H1 (cell line): Measurements from ENCODE around the gene ARMH4. TPM values are rescaled to one million over a fixed set of nuclear protein-coding genes. Genes with fewer than 3 reads are reported as not detected.

Experiments
- CTCF ChIA-PET: fragments of 300-600 bp; sonication (Branson Sonifier 250); formaldehyde crosslinking; loops from one replicate; lab custom pipeline; 2021; ENCODE audit not compliant: partially characterized antibody; lab: Charles Lee
- POLR2A ChIA-PET: fragments of 300-600 bp; sonication (Branson Sonifier 250); formaldehyde crosslinking; loops from one replicate; lab custom pipeline; 2021; ENCODE audit warnings: inconsistent platforms; ENCODE audit not compliant: partially characterized antibody; lab: Charles Lee
- DNase-seq, 2 experiments: peaks; one replicate each; pipeline versions ENCODE4 v3.0.0 to v3.0.0-alpha.2; 2010 to 2022; ENCODE audit warnings: low spot score in 2 of 2, low read depth in 1 of 2, mixed read lengths in 1 of 2
- FAIRE-seq: peaks from 2 replicates; lab custom pipeline; 2011; peaks lifted over from hg19 to GRCh38; lab: Jason Lieb, UNC
- H2AFZ ChIP-seq: 2 replicates; pipeline ENCODE4 v1.8.1; 2012; ENCODE audit warnings: low read length, inconsistent platforms
- H2AK5ac ChIP-seq: 2 replicates; pipeline ENCODE4 v1.6.1; 2013; ENCODE audit warnings: low read depth, low read length
- H2BK120ac ChIP-seq: replicated peaks from 2 replicates; pipeline ENCODE3; 2013; ENCODE audit warnings: low read depth, low read length, inconsistent platforms
- H2BK12ac ChIP-seq: 2 replicates; pipeline ENCODE4 v1.6.1; 2013; ENCODE audit warnings: low read depth, low read length
- H2BK15ac ChIP-seq: 2 replicates; pipeline ENCODE4 v1.6.1; 2013; ENCODE audit warnings: low read length
- H2BK20ac ChIP-seq: 2 replicates; pipeline ENCODE4 v1.6.1; 2013; ENCODE audit warnings: low read length
- H2BK5ac ChIP-seq: 2 replicates; pipeline ENCODE4 v1.6.1; 2013; ENCODE audit warnings: low read depth, low read length
- H3K14ac ChIP-seq: 2 replicates; pipeline ENCODE4 v1.6.1; 2013; ENCODE audit warnings: inconsistent platforms; ENCODE audit not compliant: insufficient read length
- H3K18ac ChIP-seq: 2 replicates; pipeline ENCODE4 v1.6.1; 2013; ENCODE audit warnings: low read length; ENCODE audit errors: extremely low read depth
- H3K23ac ChIP-seq: 2 replicates; pipeline ENCODE4 v1.6.1; 2013; ENCODE audit warnings: inconsistent platforms; ENCODE audit not compliant: insufficient read length
- H3K23me2 ChIP-seq: 2 replicates; pipeline ENCODE4 v1.6.1; 2013; ENCODE audit warnings: low read depth, low read length
- H3K27ac ChIP-seq: 2 replicates; pipeline ENCODE4 v1.6.1; 2011; ENCODE audit warnings: low read depth, low read length, inconsistent platforms
- H3K27me3 ChIP-seq, 4 experiments: replicated peaks in 1 of 4; 1 replicate in 1 of 4; 2 replicates in 3 of 4; pipeline versions ENCODE4 v1.6.1 to v1.8.1; 2011 to 2013; ENCODE audit warnings: low read length in 3 of 4, mild to moderate bottlenecking in 3 of 4, inconsistent platforms in 2 of 4, mixed read lengths in 2 of 4, moderate library complexity in 1 of 4; ENCODE audit not compliant: control insufficient read depth in 3 of 4, insufficient read depth in 3 of 4; ENCODE audit errors: extremely low read depth in 1 of 4
- H3K36me3 ChIP-seq, 4 experiments: 2 replicates each; pipeline versions ENCODE4 v1.6.1 to v1.8.1; 2011 to 2013; ENCODE audit warnings: mild to moderate bottlenecking in 4 of 4, low read length in 3 of 4, moderate library complexity in 2 of 4, control low read depth in 1 of 4, inconsistent platforms in 1 of 4; ENCODE audit not compliant: insufficient read depth in 4 of 4, control insufficient read depth in 2 of 4
- H3K4ac ChIP-seq: replicated peaks from 2 replicates; pipeline ENCODE3; 2013; ENCODE audit warnings: low read length, low read depth, mixed read lengths, inconsistent platforms; ENCODE audit not compliant: insufficient read length
- H3K4me1 ChIP-seq, 4 experiments: replicated peaks in 1 of 4; 1 replicate in 1 of 4; 2 replicates in 3 of 4; pipeline versions ENCODE4 v1.6.1 to v1.8.1; 2011 to 2013; ENCODE audit warnings: low read length in 3 of 4, inconsistent platforms in 2 of 4, mixed read lengths in 1 of 4; ENCODE audit not compliant: insufficient read depth in 4 of 4, control insufficient read depth in 3 of 4
- H3K4me2 ChIP-seq, 2 experiments: 2 replicates each; pipeline versions ENCODE4 v1.6.1 to v1.8.1; 2011 to 2013; ENCODE audit warnings: low read depth in 2 of 2, low read length in 2 of 2, control low read depth in 1 of 2, inconsistent platforms in 1 of 2, mild to moderate bottlenecking in 1 of 2; ENCODE audit not compliant: insufficient read depth in 1 of 2
- H3K4me3 ChIP-seq, 4 experiments: fragments of 200-600, 300-600 bp in 1 of 4; sonication (generic), shearing (Covaris generic), sonication (Bioruptor Twin) in 1 of 4; 2 replicates each; pipeline versions ENCODE4 v1.5.1 to v1.8.1; 2011 to 2016; ENCODE audit warnings: low read length in 4 of 4, low read depth in 3 of 4, control low read depth in 2 of 4, inconsistent platforms in 2 of 4, mild to moderate bottlenecking in 2 of 4, mixed read lengths in 1 of 4, moderate library complexity in 1 of 4; ENCODE audit not compliant: insufficient read depth in 2 of 4; ENCODE audit errors: extremely low read depth in 1 of 4
- H3K56ac ChIP-seq: replicated peaks from 2 replicates; pipeline ENCODE3; 2013; ENCODE audit warnings: low read depth, mild to moderate bottlenecking, mixed read lengths, low read length, inconsistent platforms; ENCODE audit not compliant: insufficient read length
- H3K79me1 ChIP-seq: 2 replicates; pipeline ENCODE4 v1.6.1; 2013; ENCODE audit warnings: low read depth, low read length, control low read depth
- H3K79me2 ChIP-seq, 2 experiments: 2 replicates each; pipeline versions ENCODE4 v1.6.1 to v1.8.1; 2012 to 2013; ENCODE audit warnings: low read length in 2 of 2, mild to moderate bottlenecking in 2 of 2, inconsistent platforms in 1 of 2; ENCODE audit not compliant: insufficient read depth in 2 of 2, control insufficient read depth in 1 of 2
- H3K9ac ChIP-seq, 4 experiments: replicated peaks in 1 of 4; 1 replicate in 1 of 4; 2 replicates in 3 of 4; pipeline versions ENCODE4 v1.6.1 to v1.8.1; 2011 to 2013; ENCODE audit warnings: low read depth in 3 of 4, low read length in 3 of 4, control low read depth in 2 of 4, mild to moderate bottlenecking in 2 of 4, moderate library complexity in 2 of 4, inconsistent platforms in 1 of 4; ENCODE audit errors: extremely low read depth in 1 of 4
- H3K9me3 ChIP-seq, 2 experiments: 2 replicates each; pipeline versions ENCODE4 v1.6.1 to v1.8.1; 2012 to 2013; ENCODE audit warnings: mild to moderate bottlenecking in 2 of 2, moderate library complexity in 2 of 2, control low read depth in 1 of 2, inconsistent platforms in 1 of 2, low read depth in 1 of 2, low read length in 1 of 2, mixed read lengths in 1 of 2; ENCODE audit not compliant: insufficient read depth in 2 of 2
- H4K20me1 ChIP-seq, 2 experiments: replicated peaks in 1 of 2; 2 replicates each; pipeline versions ENCODE3 to v1.8.1; 2011 to 2013; ENCODE audit warnings: inconsistent platforms in 2 of 2, low read length in 2 of 2, mild to moderate bottlenecking in 1 of 2; ENCODE audit not compliant: insufficient read depth in 2 of 2, control insufficient read depth in 1 of 2
- H4K5ac ChIP-seq: 2 replicates; pipeline ENCODE4 v1.6.1; 2013; ENCODE audit warnings: low read length, low read depth, mixed read lengths, inconsistent platforms; ENCODE audit not compliant: insufficient read length
- H4K8ac ChIP-seq: 2 replicates; pipeline ENCODE4 v1.8.0; 2013; ENCODE audit warnings: mild to moderate bottlenecking, moderate library complexity, low read length, inconsistent platforms; ENCODE audit not compliant: insufficient read depth; ENCODE audit errors: extremely low read depth
- H4K91ac ChIP-seq: replicated peaks from 2 replicates; pipeline ENCODE3; 2013; ENCODE audit warnings: low read length, mixed read lengths, inconsistent platforms; ENCODE audit not compliant: insufficient read length
- BRCA1 ChIP-seq: IDR thresholded peaks from 2 replicates; pipeline ENCODE4 v1.6.1; 2012; ENCODE audit warnings: low read depth, low read length, improper control_type of control experiment
- EZH2 ChIP-seq: fragments of 200-600 bp; sonication (generic); IDR thresholded peaks from 2 replicates; pipeline ENCODE4 v1.7.1; 2012; ENCODE audit warnings: low read depth, mild to moderate bottlenecking, moderate library complexity, low read length, inconsistent platforms; ENCODE audit not compliant: severe bottlenecking
- HDAC6 ChIP-seq: IDR thresholded peaks from one replicate; pipeline ENCODE4 v1.7.1; 2012; ENCODE audit warnings: low read depth, mild to moderate bottlenecking, inconsistent platforms, low read length, moderate library complexity
- JUN ChIP-seq: IDR thresholded peaks from 2 replicates; pipeline ENCODE4 v1.6.1; 2011; ENCODE audit warnings: low read depth, mild to moderate bottlenecking, improper control_type of control experiment, low read length
- POLR2AphosphoS5 ChIP-seq: IDR thresholded peaks from 2 replicates; pipeline ENCODE4 v1.6.1; 2011; ENCODE audit warnings: low read depth, low read length
- RAD21 ChIP-seq, 2 experiments: IDR thresholded peaks in 1 of 2; conservative IDR thresholded peaks in 1 of 2; 2 replicates each; pipeline ENCODE4 v1.6.1; 2011; ENCODE audit warnings: low read depth in 2 of 2, low read length in 2 of 2, improper control_type of control experiment in 1 of 2, inconsistent platforms in 1 of 2, mild to moderate bottlenecking in 1 of 2, moderate library complexity in 1 of 2
- SAP30 ChIP-seq: fragments of 300-600 bp; sonication (generic); IDR thresholded peaks from 2 replicates; pipeline ENCODE4 v1.7.1; 2012; ENCODE audit warnings: low read length, moderate library complexity, mild to moderate bottlenecking, inconsistent platforms; ENCODE audit not compliant: insufficient read depth, insufficient replicate concordance
- SIRT6 ChIP-seq: IDR thresholded peaks from one replicate; pipeline ENCODE4 v1.7.1; 2012; ENCODE audit warnings: low read length, inconsistent platforms
- SP1 ChIP-seq: IDR thresholded peaks from 2 replicates; pipeline ENCODE4 v1.6.1; 2011; ENCODE audit warnings: low read depth, low read length
- WGBS, 2 experiments: shearing (Covaris generic) in 1 of 2; methylation state at CpG; one replicate each; pipeline versions ENCODE4 v1.1.6 to v1.1.7; 2013 to 2015; ENCODE audit warnings: low lambda C conversion rate in 2 of 2, mixed read lengths in 2 of 2, inconsistent platforms in 1 of 2, low coverage in 1 of 2, missing lambda C conversion rate in 1 of 2; ENCODE audit not compliant: insufficient replicate concordance in 2 of 2, insufficient coverage in 1 of 2, insufficient read length in 1 of 2; ENCODE audit errors: extremely low coverage in 1 of 2, missing lambda C conversion rate in 1 of 2; 5-methylcytosine and 5-hydroxymethylcytosine counted together
- polyA plus RNA-seq, 7 experiments: library from polyadenylated mRNA; depleted of rRNA in 3 of 7; stranded (reverse) in 5 of 7; unstranded in 2 of 7; fragments of >200 nt in 5 of 7; fragments of 200-250 nt in 2 of 7; gene quantifications; 1 replicate in 5 of 7; 2 replicates in 1 of 7; 4 replicates in 1 of 7; pipeline versions ENCODE4 v1.2.1 to v1.2.3, GENCODE V29; 2011 to 2013; ENCODE audit warnings: missing spikeins in 2 of 7, mixed read lengths in 2 of 7
- total RNA-seq: library from RNA; stranded (reverse); fragmentation: NEBNext Ultra II Directional; extraction: Animal tissue kit (Norgen Biotek cat#: 25700); gene quantifications from 2 replicates; pipeline ENCODE4 v1.2.1, GENCODE V29; 2021
- TF ChIP-seq, protein P1 (sequence below): IDR thresholded peaks from 2 replicates; pipeline ENCODE4 v1.6.1; 2012; ENCODE audit warnings: low read length, inconsistent platforms
- TF ChIP-seq, protein P2 (sequence below): IDR thresholded peaks from 2 replicates; pipeline ENCODE4 v1.6.1; 2011; ENCODE audit warnings: low read depth, mild to moderate bottlenecking, low read length; ENCODE audit not compliant: insufficient read depth

ARMH4 gene
- total and polyA plus RNA-seq, 2 of the 8 experiments (the other 6 are each of a cell fraction or from before 2014, with no cell fraction given) = 7.1 to 25.4 TPM

DNA sequence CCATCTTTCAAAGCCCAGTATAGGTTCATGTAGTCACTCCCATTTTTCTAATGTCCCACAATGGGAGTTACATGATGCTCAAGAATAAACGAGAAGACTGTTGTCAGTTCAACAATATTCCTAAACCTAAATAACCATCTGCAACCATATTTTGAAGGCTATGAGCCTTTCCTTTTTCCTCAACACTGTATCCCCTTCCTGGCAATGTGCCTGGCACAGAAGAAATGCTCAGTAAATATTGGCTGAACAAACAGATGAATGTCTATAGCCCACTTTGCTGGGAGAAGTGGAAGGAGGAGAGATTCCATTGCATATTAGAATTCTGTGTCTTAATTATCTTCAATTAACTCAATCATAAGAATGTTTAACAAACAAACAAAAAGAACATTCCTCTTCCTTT, 6.1 kb downstream of the ARMH4 start:
- Histone ChIP-seq H4K8ac (no peak overlapping the region), H3K14ac (no peak overlapping the region), H3K4ac (no peak overlapping the region), H3K4me2 (no peak overlapping the region), H3K56ac (no peak overlapping the region), H2AK5ac (no peak overlapping the region), H3K9ac (no peak overlapping the region), H4K20me1 (no peaks in the 10 kb centered on the region), H4K5ac (no peak overlapping the region), H2BK5ac (no peak overlapping the region), H3K4me3 (no peak overlapping the region), H2BK120ac (no peak overlapping the region), H3K79me1 (no peaks in the 10 kb centered on the region; the same call in 1 of the 2 replicates), H3K23ac (no peak overlapping the region), H2BK12ac (no peak overlapping the region), H2AFZ (no peak overlapping the region), H3K9me3 (no peaks in the 10 kb centered on the region), H3K79me2 (peaks cover 0 to 9% of the 10 kb centered on the region in 2 experiments; a peak in 1 of 4 replicates), H3K4me1 (peaks cover 0 to 13% (median 5%) of the 10 kb centered on the region in 4 experiments; a peak in 5 of 7 replicates), H2BK15ac (no peak overlapping the region), H3K36me3 (no peaks in the 10 kb centered on the region), H3K23me2 (peaks cover under 1% of the 10 kb centered on the region; the same call in 1 of the 2 replicates), H4K91ac (no peak overlapping the region), H3K18ac (no peak overlapping the region), H3K27me3 (peaks cover 0 to 8% (median 5%) of the 10 kb centered on the region in 4 experiments; a peak in 4 of 7 replicates), H3K27ac (no peak overlapping the region), H2BK20ac (no peak overlapping the region)
- DNase-seq (no peak), FAIRE-seq (no peak)
- POLR2A ChIA-PET = no interaction called here
- CTCF ChIA-PET = interaction anchor here (0.6 to 4.7 kb wide), 4 partner anchors 12 to 452 kb away, joined by 3 to 30 read pairs (median 4); no protein-coding TSS in a partner anchor
- 83% methylated on average over 1 of the region's 1 CpG; no CpG with 5 or more reads in 1 of the 2 experiments for WGBS, 2 experiments
- TF ChIP-seq, protein P1, sequence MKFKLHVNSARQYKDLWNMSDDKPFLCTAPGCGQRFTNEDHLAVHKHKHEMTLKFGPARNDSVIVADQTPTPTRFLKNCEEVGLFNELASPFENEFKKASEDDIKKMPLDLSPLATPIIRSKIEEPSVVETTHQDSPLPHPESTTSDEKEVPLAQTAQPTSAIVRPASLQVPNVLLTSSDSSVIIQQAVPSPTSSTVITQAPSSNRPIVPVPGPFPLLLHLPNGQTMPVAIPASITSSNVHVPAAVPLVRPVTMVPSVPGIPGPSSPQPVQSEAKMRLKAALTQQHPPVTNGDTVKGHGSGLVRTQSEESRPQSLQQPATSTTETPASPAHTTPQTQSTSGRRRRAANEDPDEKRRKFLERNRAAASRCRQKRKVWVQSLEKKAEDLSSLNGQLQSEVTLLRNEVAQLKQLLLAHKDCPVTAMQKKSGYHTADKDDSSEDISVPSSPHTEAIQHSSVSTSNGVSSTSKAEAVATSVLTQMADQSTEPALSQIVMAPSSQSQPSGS = no peak
- TF ChIP-seq RAD21 (IDR thresholded peaks at IDR 0.05 in 1 of 2, conservative IDR thresholded peaks at IDR 0.05 in 1 of 2; ENCODE audit: low read depth in 2 of 2, low read length in 2 of 2) (no peak), HDAC6 (no peak), POLR2AphosphoS5 (no peak), SIRT6 (no peak), SAP30 (no peak), EZH2 (no peak), JUN (no peak), BRCA1 (no peak), SP1 (no peak)
- TF ChIP-seq, protein P2, sequence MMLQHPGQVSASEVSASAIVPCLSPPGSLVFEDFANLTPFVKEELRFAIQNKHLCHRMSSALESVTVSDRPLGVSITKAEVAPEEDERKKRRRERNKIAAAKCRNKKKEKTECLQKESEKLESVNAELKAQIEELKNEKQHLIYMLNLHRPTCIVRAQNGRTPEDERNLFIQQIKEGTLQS = no peak
